SH-SY5Y (cell line): Measurements from ENCODE around the gene RNU6-9.

Experiments
- GATA2 ChIP-seq: IDR thresholded peaks from 2 replicates; pipeline ENCODE4 v1.6.1; 2011; ENCODE audit warnings: mild to moderate bottlenecking, low read depth, low read length
- GATA3 ChIP-seq: IDR thresholded peaks from 2 replicates; pipeline ENCODE4 v1.6.1; 2011; ENCODE audit warnings: low read depth, mild to moderate bottlenecking, low read length, moderate library complexity

DNA sequence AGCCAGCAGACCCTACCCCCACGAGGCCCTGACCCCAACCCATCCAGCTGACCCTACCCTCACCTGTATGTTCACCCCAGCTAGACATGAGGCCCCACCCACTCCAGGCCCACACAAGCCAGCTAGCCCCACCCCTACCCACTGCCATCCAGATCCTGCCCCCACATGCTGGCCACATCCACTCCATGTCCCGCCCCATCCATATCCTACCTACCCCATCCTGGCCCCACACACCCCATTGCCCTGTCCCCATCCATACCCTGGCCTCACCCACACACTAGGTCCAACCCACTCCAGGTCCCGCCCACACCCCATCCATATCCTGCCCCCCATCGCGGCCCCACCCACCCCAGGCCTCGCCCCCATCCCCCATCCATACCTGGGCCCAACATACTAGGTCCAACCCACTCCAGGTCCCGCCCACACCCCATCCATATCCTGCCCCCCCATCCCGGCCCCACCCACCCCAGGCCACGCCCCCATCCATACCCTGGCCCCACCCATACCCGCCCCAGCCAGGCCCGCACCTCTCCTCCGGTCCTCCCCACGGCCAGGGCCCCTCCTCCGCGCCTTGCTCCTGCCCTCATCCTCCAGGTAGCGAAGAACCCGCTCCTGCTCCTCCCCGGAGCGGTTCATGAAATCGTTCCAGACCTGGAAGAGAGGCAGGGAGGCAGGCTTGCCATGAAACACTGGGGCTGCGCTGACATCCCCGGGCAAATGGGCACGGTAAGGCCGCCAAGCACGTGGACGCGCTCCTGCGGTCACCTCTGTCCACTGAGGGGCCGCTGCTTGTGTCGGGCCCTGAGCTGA lies 7.2 kb downstream of the RNU6-9 start:
- TF ChIP-seq GATA2 (no peak), GATA3 (no peak)
